Endothelial cell of umbilical vein (primary cell): Measurements from ENCODE around the gene GSG1L.

Experiments
- EZH2 ChIP-seq: IDR thresholded peaks from 2 replicates; pipeline ENCODE4 v1.6.1; 2012; ENCODE audit warnings: borderline replicate concordance, low read depth, mild to moderate bottlenecking, moderate library complexity, low read length, inconsistent platforms; ENCODE audit not compliant: severe bottlenecking
- FOS ChIP-seq: IDR thresholded peaks from 2 replicates; pipeline ENCODE4 v1.6.1; 2011; ENCODE audit warnings: mild to moderate bottlenecking, low read length, moderate library complexity, borderline replicate concordance; ENCODE audit not compliant: insufficient read depth
- GATA2 ChIP-seq: IDR thresholded peaks from 2 replicates; pipeline ENCODE4 v1.7.0; 2011; ENCODE audit warnings: low read depth, mild to moderate bottlenecking, moderate library complexity, mixed read lengths, low read length; ENCODE audit not compliant: insufficient read length, insufficient read depth
- MYC ChIP-seq: IDR thresholded peaks from one replicate; pipeline ENCODE4 v1.6.1; 2011; ENCODE audit warnings: mild to moderate bottlenecking, low read depth, low read length
- POLR2A ChIP-seq: IDR thresholded peaks from 2 replicates; pipeline ENCODE4 v1.6.1; 2012; ENCODE audit warnings: low read depth, mild to moderate bottlenecking, control low read depth, low read length
- POLR2AphosphoS5 ChIP-seq: IDR thresholded peaks from 2 replicates; pipeline ENCODE4 v1.6.1; 2012; ENCODE audit warnings: low read depth, mild to moderate bottlenecking, control low read depth, low read length, moderate library complexity; ENCODE audit not compliant: insufficient read depth
- TF ChIP-seq, protein P1 (sequence below), 2 donors: IDR thresholded peaks; 1 replicate in 1 of 2; 2 replicates in 1 of 2; pipeline ENCODE4 v1.5.1; 2011; ENCODE audit warnings: low read length in 2 of 2, mild to moderate bottlenecking in 2 of 2, moderate library complexity in 2 of 2, control low read depth in 1 of 2, inconsistent platforms in 1 of 2, low read depth in 1 of 2; ENCODE audit not compliant: insufficient read depth in 1 of 2; ENCODE audit errors: extremely low read depth in 1 of 2
- TF ChIP-seq, protein P2 (sequence below): IDR thresholded peaks from 2 replicates; pipeline ENCODE4 v1.6.1; 2011; ENCODE audit not compliant: insufficient read depth, insufficient read length

DNA sequence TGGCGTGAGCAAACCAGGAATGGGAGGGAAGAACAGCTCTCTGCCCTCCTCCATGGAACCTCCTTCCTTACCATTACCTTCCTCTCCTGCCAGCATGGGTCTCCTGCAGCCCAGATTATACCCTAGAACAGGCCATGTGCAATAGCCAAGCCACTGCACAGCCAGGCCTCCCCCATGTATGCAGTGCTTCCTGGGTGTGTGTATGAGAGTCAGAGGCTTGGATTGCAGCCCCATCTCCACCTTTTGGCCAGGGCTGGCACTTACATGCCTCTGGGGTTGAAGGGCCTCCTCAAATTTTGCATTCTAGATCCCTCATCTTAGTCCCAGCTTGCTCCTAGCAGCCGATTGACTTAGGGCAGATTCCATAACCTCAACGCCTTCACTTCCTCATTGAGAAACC is 133.7 kb downstream of the GSG1L start:
- TF ChIP-seq POLR2A (no peak), GATA2 (no peak), EZH2 (no peak), POLR2AphosphoS5 (no peak), FOS (no peak), MYC (no peak)
- TF ChIP-seq, protein P1, sequence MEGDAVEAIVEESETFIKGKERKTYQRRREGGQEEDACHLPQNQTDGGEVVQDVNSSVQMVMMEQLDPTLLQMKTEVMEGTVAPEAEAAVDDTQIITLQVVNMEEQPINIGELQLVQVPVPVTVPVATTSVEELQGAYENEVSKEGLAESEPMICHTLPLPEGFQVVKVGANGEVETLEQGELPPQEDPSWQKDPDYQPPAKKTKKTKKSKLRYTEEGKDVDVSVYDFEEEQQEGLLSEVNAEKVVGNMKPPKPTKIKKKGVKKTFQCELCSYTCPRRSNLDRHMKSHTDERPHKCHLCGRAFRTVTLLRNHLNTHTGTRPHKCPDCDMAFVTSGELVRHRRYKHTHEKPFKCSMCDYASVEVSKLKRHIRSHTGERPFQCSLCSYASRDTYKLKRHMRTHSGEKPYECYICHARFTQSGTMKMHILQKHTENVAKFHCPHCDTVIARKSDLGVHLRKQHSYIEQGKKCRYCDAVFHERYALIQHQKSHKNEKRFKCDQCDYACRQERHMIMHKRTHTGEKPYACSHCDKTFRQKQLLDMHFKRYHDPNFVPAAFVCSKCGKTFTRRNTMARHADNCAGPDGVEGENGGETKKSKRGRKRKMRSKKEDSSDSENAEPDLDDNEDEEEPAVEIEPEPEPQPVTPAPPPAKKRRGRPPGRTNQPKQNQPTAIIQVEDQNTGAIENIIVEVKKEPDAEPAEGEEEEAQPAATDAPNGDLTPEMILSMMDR (IDR thresholded peaks at IDR 0.05; ENCODE audit: extremely low read depth in 1 of 2, insufficient read depth in 1 of 2, low read depth in 1 of 2, low read length in 2 of 2), result no peak
- TF ChIP-seq, protein P2, sequence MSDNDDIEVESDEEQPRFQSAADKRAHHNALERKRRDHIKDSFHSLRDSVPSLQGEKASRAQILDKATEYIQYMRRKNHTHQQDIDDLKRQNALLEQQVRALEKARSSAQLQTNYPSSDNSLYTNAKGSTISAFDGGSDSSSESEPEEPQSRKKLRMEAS, result no peak
